ENCODE results near the gene B4GALT6. TPM values are rescaled to one million over a fixed set of nuclear protein-coding genes. Genes with fewer than 3 reads are reported as not detected.
"Not testable (repeated sequence)": the region's sequence is repeated elsewhere in the genome, so short reads cannot be mapped to it uniquely, and the experiment has no call there.

B4GALT6 gene
- 3.4 and 6.6 TPM in 2 replicates for total RNA-seq

- peak; percentile 50 for DNase-seq
Measured at GRCh38 chr18:31684279-31685096, at the start of gene B4GALT6. Gene B4GALT6 (minus strand): TSS chr18:31684581. CDS start chr18:31684426, 155 bp downstream.

- no peak for DNase-seq
Measured at GRCh38 chr18:31731628-31732027, 47.2 kb upstream of the B4GALT6 start.

- DNase-seq, result not testable (repeated sequence)
Measured at GRCh38 chr18:31729196-31729595, 44.8 kb upstream of the B4GALT6 start.

- DNase-seq, result no peak
Measured at GRCh38 chr18:31723990-31724711, 39.8 kb upstream of the B4GALT6 start.

- no peak for DNase-seq
Measured at GRCh38 chr18:31723639-31723989, 39.2 kb upstream of the B4GALT6 start.

- peak; percentile 88 for DNase-seq
Measured at GRCh38 chr18:31722369-31722957, 38.1 kb upstream of the B4GALT6 start.

GRCh38 chr18:31721601-31722000, 37.2 kb upstream of the B4GALT6 start:
- no peak for DNase-seq

- no peak for DNase-seq
Measured at GRCh38 chr18:31720867-31721266, 36.5 kb upstream of the B4GALT6 start.

- DNase-seq, result no peak
Measured at GRCh38 chr18:31719363-31720006, 35.1 kb upstream of the B4GALT6 start.

GRCh38 chr18:31718386-31718785, 34.0 kb upstream of the B4GALT6 start:
- DNase-seq, result no peak

- DNase-seq, result no peak
Measured at GRCh38 chr18:31716362-31716761, 32.0 kb upstream of the B4GALT6 start.

GRCh38 chr18:31711365-31712172, 27.2 kb upstream of the B4GALT6 start:
- DNase-seq, result no peak

GRCh38 chr18:31710826-31711225, 26.4 kb upstream of the B4GALT6 start:
- DNase-seq, result no peak

- no peak for DNase-seq
Measured at GRCh38 chr18:31707815-31708214, 23.4 kb upstream of the B4GALT6 start.

- no peak for DNase-seq
Measured at GRCh38 chr18:31702449-31702848, 18.1 kb upstream of the B4GALT6 start.

- DNase-seq, result no peak
Measured at GRCh38 chr18:31701744-31702143, 17.4 kb upstream of the B4GALT6 start.

GRCh38 chr18:31700990-31701389, 16.6 kb upstream of the B4GALT6 start:
- no peak for DNase-seq

- no peak for DNase-seq
Measured at GRCh38 chr18:31697351-31698298, 13.2 kb upstream of the B4GALT6 start.

GRCh38 chr18:31695989-31696388, 11.6 kb upstream of the B4GALT6 start:
- no peak for DNase-seq

- no peak for DNase-seq
Measured at GRCh38 chr18:31694297-31694696, 9.9 kb upstream of the B4GALT6 start.

GRCh38 chr18:31688606-31689005, 4.2 kb upstream of the B4GALT6 start:
- DNase-seq, result no peak
